HFFc6 (cell line): ENCODE measurements around the gene FERMT3. TPM values are rescaled to one million over a fixed set of nuclear protein-coding genes. Genes with fewer than 3 reads are reported as not detected.

Source experiments
- DNase-seq: peaks from one replicate; pipeline ENCODE4 v3.0.0-alpha.2; 2018
- H3K27ac Mint-ChIP-seq: 2 replicates; pipeline ENCODE4 v1.8.0; 2020; ENCODE audit warnings: mild to moderate bottlenecking, mixed read lengths
- H3K27me3 Mint-ChIP-seq: 2 replicates; pipeline ENCODE4 v1.8.0; 2021; ENCODE audit warnings: mild to moderate bottlenecking, moderate library complexity, mixed read lengths; ENCODE audit not compliant: insufficient read depth
- H3K36me3 Mint-ChIP-seq: 2 replicates; pipeline ENCODE4 v1.8.0; 2021; ENCODE audit warnings: low read depth, mixed read lengths
- H3K4me1 Mint-ChIP-seq: 2 replicates; pipeline ENCODE4 v1.8.0; 2020; ENCODE audit warnings: low read depth, mixed read lengths
- H3K4me3 Mint-ChIP-seq: 2 replicates; pipeline ENCODE4 v1.8.0; 2020; ENCODE audit warnings: mild to moderate bottlenecking, moderate library complexity, mixed read lengths
- H3K9me3 Mint-ChIP-seq: 2 replicates; pipeline ENCODE4 v1.8.0; 2020; ENCODE audit warnings: mild to moderate bottlenecking, mixed read lengths
- total RNA-seq, 6 experiments: library from RNA; stranded (reverse); fragmentation: NEBNext Ultra II Directional; extraction: Animal tissue kit (Norgen Biotek cat#: 25700); gene quantifications; 2 replicates in 1 of 6; 3 replicates in 5 of 6; pipeline ENCODE4 v1.2.3, GENCODE V29; 2021
- TF ChIP-seq, protein P1 (sequence below): fragments of 200-600 bp; sonication (generic); IDR thresholded peaks from 2 replicates; pipeline ENCODE4 v1.5.0; 2021; ENCODE audit warnings: antibody characterized with exemption, mild to moderate bottlenecking

Gene FERMT3
- total RNA-seq, 6 experiments from 2014 or later: 1.2 to 2.8 (median 1.7) TPM

- Mint-ChIP-seq H3K27ac (no peak overlapping the region), H3K4me1 (peaks cover 13% of the 10 kb centered on the region), H3K9me3 (peaks cover 14% of the 10 kb centered on the region), H3K36me3 (peaks cover 28% of the 10 kb centered on the region), H3K4me3 (no peak overlapping the region), H3K27me3 (peaks cover 2% of the 10 kb centered on the region; the same call in 1 of the 2 replicates)
- TF ChIP-seq, protein P1, sequence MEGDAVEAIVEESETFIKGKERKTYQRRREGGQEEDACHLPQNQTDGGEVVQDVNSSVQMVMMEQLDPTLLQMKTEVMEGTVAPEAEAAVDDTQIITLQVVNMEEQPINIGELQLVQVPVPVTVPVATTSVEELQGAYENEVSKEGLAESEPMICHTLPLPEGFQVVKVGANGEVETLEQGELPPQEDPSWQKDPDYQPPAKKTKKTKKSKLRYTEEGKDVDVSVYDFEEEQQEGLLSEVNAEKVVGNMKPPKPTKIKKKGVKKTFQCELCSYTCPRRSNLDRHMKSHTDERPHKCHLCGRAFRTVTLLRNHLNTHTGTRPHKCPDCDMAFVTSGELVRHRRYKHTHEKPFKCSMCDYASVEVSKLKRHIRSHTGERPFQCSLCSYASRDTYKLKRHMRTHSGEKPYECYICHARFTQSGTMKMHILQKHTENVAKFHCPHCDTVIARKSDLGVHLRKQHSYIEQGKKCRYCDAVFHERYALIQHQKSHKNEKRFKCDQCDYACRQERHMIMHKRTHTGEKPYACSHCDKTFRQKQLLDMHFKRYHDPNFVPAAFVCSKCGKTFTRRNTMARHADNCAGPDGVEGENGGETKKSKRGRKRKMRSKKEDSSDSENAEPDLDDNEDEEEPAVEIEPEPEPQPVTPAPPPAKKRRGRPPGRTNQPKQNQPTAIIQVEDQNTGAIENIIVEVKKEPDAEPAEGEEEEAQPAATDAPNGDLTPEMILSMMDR: no peak
- DNase-seq: no peak
Observed at GRCh38 chr11:64176751-64177150, 29.8 kb upstream of the FERMT3 start.

DNA sequence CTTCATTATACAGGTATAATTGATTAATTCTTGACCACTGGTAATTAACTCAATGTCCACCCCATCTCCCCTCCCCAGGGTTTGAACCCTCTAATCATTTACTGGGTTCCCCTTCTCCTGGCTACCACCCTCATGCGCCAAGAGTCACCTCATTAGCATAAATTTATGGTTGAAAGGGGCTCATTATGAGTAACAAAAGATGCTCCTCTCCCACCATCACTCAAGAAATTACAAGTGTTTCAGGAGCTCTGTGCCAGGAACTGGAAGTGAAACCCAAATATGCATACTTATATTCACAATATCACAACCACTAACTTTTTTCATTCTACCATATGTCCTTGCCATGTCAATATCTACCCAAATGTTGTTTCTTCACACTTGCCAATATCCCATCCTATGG, 28.3 kb upstream of the FERMT3 start:
- Mint-ChIP-seq H3K4me3 (no peak overlapping the region), H3K27ac (no peak overlapping the region), H3K4me1 (peaks cover 24% of the 10 kb centered on the region), H3K36me3 (peaks cover 28% of the 10 kb centered on the region), H3K27me3 (peaks cover 2% of the 10 kb centered on the region; the same call in 1 of the 2 replicates), H3K9me3 (peaks cover 14% of the 10 kb centered on the region)
- DNase-seq: no peak
- TF ChIP-seq, protein P1: no peak

GRCh38 chr11:64178951-64179639, 27.4 kb upstream of the FERMT3 start:
- Mint-ChIP-seq H3K36me3 (peaks cover 22% of the 10 kb centered on the region), H3K4me1 (peaks cover 32% of the 10 kb centered on the region), H3K27ac (no peak overlapping the region), H3K4me3 (no peak overlapping the region), H3K27me3 (peaks cover 2% of the 10 kb centered on the region; the same call in 1 of the 2 replicates), H3K9me3 (peaks cover 6% of the 10 kb centered on the region)
- TF ChIP-seq, protein P1: no peak
- no peak for DNase-seq

- H3K36me3 Mint-ChIP-seq: peaks cover 25% of the 10 kb centered on the region
- peak overlapping the region; percentile 90 for H3K27ac Mint-ChIP-seq
- peaks cover 41% of the 10 kb centered on the region for H3K4me1 Mint-ChIP-seq
- TF ChIP-seq, protein P1: no peak
- peaks cover 2% of the 10 kb centered on the region; the same call in 1 of the 2 replicates for H3K27me3 Mint-ChIP-seq
- H3K9me3 Mint-ChIP-seq: no peaks in the 10 kb centered on the region
- peak overlapping the region; percentile 86 for H3K4me3 Mint-ChIP-seq
- DNase-seq: no peak
Observed at GRCh38 chr11:64180891-64181290, 25.6 kb upstream of the FERMT3 start.

DNA sequence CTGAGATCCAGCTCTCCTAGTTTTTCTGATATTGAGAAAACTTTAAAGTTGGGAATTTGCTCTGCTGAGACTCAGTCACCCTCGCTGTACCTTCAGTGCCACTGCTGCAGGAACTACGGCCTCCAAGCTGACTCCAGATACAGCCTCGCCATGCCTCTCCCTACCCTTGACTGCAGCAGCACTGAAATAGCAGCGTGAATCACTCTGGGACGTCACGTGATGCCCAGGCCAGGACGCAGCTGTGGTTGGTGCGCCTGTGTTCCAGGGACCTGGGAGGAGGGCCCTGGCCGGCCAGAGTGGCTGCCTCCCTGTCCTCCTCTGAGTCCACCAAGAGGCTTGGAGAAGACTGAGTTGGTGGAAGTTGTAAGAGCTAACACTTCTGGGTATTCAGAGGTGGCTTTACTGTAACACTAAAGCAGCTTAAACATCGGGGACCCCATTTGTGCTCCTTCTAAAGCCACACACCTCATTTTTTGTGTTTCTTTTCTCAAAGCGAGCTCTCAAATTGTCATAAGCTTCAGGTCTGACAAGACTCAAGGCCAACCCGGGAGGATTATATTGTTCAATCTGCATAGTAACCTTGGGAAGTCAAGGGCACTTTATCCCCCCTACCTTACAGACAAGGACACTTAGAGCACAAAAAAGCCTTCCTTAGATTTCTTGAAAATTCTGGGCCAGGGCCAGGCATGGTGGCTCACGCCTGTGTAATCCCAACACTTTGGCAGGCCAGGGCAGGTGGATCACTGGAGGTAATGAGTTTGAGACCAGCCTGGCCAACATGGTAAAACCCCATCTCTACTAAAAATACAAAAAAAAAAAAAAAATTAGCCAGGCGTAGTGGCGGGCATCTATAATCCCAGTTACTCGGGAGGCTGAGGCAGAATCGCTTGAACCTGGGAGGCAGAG, 24.8 kb upstream of the FERMT3 start:
- Mint-ChIP-seq H3K36me3 (peaks cover 25% of the 10 kb centered on the region), H3K27me3 (peaks cover 1% of the 10 kb centered on the region; the same call in 1 of the 2 replicates), H3K4me3 (peak overlapping the region; percentile 86), H3K27ac (peak overlapping the region; percentile 90), H3K4me1 (peaks cover 41% of the 10 kb centered on the region), H3K9me3 (no peaks in the 10 kb centered on the region)
- peak; percentile 92 for DNase-seq
- TF ChIP-seq, protein P1: no peak
